Endometrial microvascular endothelial cells (primary cell): ENCODE results near the gene CATSPER3. TPM values are rescaled to one million over a fixed set of nuclear protein-coding genes. Genes with fewer than 3 reads are reported as not detected.

Source experiments
- in situ Hi-C: cut with HindIII; loops from 2 replicates; pipeline ENCODE4 v1.10.0; 2017; ENCODE audit warnings: low sequenced_read_pairs, low pct_unique_long_range_greater_than_20kb; ENCODE audit errors: inconsistent ontology term
- total RNA-seq: library from RNA; depleted of rRNA; stranded (reverse); fragments of >200 nt; gene quantifications from one replicate; pipeline ENCODE4 v1.2.3, GENCODE V29; 2015; ENCODE audit errors: inconsistent ontology term

Gene CATSPER3
- total RNA-seq, 1 donor from 2014 or later: not detected

GRCh38 chr5:135026645-135027265 is 59.0 kb downstream of the CATSPER3 start:
- in situ Hi-C loops: no loop called here

GRCh38 chr5:135027266-135027696 is 59.6 kb downstream of the CATSPER3 start:
- in situ Hi-C loops: no loop called here

DNA sequence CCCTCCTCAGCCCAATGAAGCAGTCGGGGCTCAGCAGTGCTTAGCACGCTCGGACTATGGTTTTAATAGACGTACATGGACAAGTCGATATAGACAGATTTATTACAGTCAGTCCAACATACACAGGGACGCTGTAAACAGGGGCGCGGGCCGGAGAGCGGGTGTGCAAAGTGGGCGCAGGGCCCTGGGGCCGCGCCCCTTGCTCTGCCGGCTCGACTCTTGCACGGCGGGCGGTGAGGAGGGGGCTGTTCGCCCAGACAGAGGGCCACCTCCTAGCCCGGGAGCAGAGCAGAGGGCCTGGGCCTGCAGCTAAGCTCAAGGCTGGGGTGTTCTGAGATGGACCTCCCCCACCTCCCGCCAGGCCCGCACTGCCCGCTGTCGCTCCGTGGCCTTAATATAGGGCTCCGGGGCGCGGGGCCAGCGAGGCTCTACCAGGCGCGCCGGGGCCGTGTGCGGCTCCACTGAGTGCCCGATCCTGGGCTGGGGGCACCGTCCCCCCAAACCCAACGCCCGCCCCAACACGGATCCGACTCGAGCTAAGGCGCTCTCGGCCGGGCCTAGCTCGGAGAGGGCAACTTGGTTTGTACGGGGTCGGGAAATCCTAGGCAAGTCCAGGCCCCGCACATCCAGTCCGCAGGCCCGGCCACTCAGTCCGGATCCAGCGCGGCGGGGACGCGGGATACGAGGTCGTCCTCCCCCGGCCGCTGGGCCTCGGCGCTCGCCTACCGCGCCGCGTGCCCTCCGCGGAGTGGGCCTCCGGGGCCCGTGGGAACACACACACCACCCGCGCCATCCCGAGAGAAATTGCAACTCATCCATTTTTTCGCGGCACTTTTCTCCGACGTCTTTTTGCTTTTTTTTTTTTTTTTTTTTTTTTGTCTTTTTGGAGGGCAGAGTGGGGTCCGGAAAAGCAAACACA is 60.2 kb downstream of the CATSPER3 start:
- in situ Hi-C loops: no loop called here

GRCh38 chr5:135028791-135029476 is 61.2 kb downstream of the CATSPER3 start:
- in situ Hi-C loops: no loop called here

DNA sequence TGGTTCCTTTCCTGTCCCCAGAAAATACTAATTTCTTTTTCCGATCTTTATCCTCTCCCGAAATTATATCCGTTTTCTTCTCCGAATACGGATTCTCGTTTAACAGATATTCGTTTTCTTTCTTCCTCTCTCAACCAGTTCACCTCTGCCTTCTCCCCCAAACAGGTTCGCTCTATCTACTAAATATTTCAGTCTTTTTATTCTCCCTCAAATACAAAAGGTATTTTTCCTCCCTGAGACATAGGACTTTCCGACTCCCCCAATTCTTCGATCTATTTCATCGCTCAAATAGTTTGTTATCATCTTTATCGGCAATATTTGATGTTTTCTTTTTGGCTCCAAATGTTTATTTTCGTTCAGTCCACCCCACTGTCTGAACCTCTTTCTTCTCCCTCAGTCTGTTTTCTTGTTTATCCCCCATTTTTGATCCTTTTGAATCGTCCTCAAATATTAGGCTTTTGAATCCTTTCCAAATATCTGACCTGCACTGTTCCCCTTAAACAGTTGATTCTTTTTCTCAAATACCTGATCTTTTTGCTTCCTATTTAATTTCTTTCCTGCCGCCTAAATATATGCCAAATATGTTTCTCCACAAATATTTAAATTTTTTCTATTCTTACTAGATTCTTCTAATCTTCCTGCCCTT is 61.9 kb downstream of the CATSPER3 start:
- in situ Hi-C loops: no loop called here

GRCh38 chr5:135030123-135030955 is 62.6 kb downstream of the CATSPER3 start:
- in situ Hi-C loops: no loop called here

DNA sequence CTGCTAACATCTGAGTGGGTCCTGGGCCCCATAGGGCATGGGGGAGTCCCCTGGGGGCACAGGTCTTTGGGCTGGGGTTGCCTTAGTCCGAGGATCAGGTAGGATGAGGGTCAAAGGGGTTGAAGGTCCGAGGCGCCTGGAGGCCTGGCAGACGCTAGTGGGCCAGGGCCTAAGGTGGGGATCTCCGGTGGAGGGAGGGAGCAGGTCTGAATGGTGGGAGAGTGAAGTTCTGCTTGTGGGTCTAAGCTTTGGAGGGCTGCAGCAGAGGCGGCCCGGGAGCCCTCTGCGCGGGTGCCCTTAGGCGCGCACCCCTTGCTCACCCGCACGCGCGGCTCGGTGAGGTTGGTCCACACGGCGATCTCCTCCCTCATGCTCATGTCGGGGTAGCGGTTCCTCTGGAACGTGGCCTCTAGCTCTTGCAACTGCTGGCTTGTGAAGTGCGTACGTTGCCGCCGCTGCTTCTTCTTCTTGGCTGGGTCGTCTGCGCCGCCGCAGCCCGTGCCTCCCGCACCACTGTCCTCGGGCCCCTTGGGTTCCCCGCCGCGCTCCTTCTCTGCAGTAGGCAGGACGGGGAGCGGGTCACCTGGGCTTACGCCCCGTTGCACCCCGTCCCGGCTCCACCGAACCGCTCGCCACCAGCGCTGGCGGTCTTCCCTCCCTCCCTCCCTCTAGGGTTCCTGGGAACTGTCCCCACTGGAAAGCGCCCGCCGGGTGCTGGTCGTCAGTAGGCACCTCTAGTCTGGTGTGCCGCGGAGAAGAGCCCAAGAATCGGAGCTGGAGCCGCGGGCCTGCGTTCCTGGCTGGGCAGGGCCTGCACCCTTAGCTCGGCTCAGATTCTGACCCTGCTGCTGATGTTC is 63.5 kb downstream of the CATSPER3 start:
- in situ Hi-C loops: no loop called here

- in situ Hi-C loops: no loop called here
These were observed 64.3 kb downstream of the CATSPER3 start for GRCh38 chr5:135031813-135032694.

DNA sequence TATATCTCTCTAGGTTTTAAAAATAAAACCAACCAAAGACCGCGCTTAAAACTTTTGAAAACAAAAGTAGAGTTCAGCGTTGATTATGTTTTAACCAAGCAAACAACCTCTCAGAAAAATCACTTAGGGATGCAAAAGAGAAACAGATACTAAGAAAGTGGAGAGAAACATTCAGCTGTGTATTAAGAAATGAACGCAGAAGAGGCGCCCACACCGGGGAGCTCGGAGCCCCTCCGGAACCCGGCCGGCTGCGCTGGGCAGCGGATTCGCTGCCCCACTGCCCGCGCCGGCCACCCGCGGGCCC is 64.9 kb downstream of the CATSPER3 start:
- in situ Hi-C loops: no loop called here

GRCh38 chr5:135032999-135033861 is 65.5 kb downstream of the CATSPER3 start:
- in situ Hi-C loops: no loop called here

GRCh38 chr5:135033901-135034235 is 66.2 kb downstream of the CATSPER3 start, which contains the start of gene PITX1:
PITX1 (minus strand) TSS chr5:135034228; CDS start chr5:135033881, 347 bp downstream.
- in situ Hi-C loops: no loop called here

DNA sequence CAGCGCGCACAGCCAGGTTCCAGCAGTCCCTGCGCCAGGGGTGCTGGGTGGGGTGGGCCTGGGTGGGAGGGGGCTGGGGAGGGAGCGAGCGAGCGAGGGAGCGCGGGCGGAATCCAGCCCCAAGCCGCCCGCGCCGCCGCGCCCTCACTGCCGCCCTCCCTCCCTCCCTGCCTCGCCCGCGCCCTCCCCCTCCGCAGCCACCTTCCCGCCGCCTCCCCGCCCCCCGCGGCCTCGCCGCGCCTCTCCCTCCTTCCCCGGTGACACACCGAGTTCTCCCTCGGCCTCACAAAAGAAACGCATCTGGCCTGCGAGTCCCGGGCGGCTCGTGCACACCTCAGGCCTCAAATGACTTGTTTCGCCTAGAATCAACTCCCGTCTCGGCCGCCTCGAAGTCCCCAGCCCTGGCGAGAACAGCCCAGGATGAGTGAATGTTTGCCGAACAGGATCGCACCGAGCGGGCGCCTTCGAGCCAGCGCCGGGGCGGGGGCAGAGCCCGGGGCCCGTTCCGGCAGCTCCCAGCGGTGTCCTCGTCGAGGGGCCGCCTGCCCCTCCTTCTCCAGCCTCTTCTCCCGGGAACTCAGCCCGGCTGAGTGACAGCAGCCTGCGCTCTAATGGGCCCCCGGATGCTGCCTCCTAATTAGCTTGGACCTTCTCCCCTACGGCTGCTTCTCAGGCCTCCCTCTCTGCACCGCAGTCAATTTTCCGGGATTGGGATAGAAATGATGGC is 66.7 kb downstream of the CATSPER3 start:
- in situ Hi-C loops: no loop called here

DNA sequence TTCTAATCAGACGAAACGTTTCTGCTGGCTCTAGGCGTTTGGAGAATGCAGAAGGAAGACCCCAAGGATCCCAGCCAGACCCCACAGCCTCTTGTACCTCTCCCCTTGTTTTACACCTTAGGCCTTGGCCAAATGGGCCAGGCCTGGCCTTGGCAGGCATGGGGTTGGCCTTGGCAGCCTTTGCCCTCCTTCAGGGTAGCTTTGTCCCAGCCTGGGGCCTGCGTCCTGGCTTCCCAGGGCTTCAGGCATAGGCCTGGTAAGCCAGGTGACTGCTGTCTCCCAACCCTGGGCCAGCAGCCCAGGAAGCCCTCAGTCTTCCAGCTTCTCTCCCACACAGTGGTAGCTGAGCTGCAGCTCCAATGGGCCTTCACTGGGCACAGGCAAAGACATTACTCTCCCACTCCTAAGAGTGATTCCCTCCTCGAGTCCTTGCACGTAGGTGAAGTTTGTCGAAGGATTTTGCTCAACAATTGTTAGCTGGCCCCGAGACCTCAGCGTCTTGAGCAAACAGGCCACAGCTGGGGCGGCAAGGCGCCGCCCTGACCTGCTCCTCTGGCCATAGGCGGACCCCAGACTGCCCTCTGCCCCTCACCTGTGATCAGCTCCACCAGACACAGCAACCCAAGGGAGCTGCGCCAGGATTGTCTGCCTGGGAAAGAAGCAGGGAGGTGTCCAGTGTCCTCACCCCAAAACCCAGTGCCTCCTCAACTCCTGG is 67.4 kb downstream of the CATSPER3 start:
- in situ Hi-C loops: no loop called here

DNA sequence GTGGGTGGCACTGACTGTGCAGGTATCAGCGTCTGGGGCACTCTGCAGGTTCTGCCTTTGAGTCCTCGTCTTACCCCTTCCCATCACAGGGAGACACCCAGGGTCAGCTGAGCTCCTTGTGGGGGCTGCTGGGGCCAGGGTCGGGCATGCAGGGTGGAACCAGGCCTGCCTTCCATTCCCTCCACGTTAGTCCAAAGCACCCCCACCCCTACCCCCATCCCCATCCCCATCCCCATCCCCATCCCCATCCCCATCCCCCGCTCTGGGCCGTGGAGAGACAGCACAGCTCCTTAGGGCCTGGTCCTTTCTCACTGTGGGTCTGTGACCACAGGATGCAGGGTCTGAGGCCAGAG is 67.9 kb downstream of the CATSPER3 start:
- in situ Hi-C loops: no loop called here

DNA sequence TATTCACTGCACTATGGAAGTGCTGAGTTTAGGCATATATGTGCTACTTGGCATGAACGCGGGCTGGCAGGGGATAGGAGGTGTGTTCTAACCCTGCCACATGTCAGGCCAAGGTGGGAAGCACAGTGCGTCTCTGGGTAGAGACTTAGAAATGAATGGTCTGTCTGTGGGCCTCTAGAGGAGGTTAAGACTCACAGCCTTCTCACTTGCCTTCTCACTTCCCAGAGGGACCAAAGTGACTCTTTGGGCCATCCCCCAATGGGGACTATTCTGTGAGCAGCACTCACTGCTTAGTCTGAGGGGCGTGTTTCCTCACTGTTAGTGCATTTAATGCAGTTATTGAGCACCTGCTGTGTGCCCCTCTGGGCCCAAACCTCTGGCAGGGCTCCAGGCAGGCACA is 68.7 kb downstream of the CATSPER3 start:
- in situ Hi-C loops: no loop called here
